NOMO-1 (cell line): ENCODE results near the gene ME2.
"Not testable (repeated sequence)": the region's sequence is repeated elsewhere in the genome, so short reads cannot be mapped to it uniquely, and the experiment has no call there.

Experiments
- DNase-seq, 2 experiments: peaks; one replicate each; lab custom pipeline; 2025; ENCODE audit not compliant: unreplicated experiment in 2 of 2; lab: John Stamatoyannopoulos, UW

ME2 gene

GRCh38 chr18:50859793-50860555, 18.9 kb upstream of the ME2 start:
- no peak for DNase-seq

- no peak for DNase-seq
Measured at GRCh38 chr18:50861617-50862016, 17.3 kb upstream of the ME2 start.

- DNase-seq = peak; percentile 52 to 76
Measured at GRCh38 chr18:50862401-50862800, 16.5 kb upstream of the ME2 start.

- no peak for DNase-seq
Measured at GRCh38 chr18:50863840-50864375, 15.0 kb upstream of the ME2 start.

- DNase-seq = peak in 1 of 2 experiments; percentile 14
Measured at GRCh38 chr18:50866765-50867164, 12.2 kb upstream of the ME2 start.

GRCh38 chr18:50869150-50869549, 9.8 kb upstream of the ME2 start:
- DNase-seq = no peak

GRCh38 chr18:50870138-50870845, 8.6 kb upstream of the ME2 start:
- no peak for DNase-seq

- no peak for DNase-seq
Measured at GRCh38 chr18:50871846-50872245, 7.1 kb upstream of the ME2 start.

- DNase-seq = no peak
Measured at GRCh38 chr18:50875966-50876536, 2.9 kb upstream of the ME2 start.

- no peak for DNase-seq
Measured at GRCh38 chr18:50877545-50878265, 1.2 kb upstream of the ME2 start.

GRCh38 chr18:50879302-50880118, 592 bp downstream of the ME2 start:
- peak; percentile 30 to 37 for DNase-seq

- peak in 1 of 2 experiments; percentile 37 for DNase-seq
Measured at GRCh38 chr18:50880119-50880465, 1.2 kb downstream of the ME2 start.

- not testable (repeated sequence) for DNase-seq
Measured at GRCh38 chr18:50880944-50881343, 2.0 kb downstream of the ME2 start.

GRCh38 chr18:50886929-50887328, 8.0 kb downstream of the ME2 start:
- DNase-seq = no peak

GRCh38 chr18:50895350-50896045, 16.6 kb downstream of the ME2 start:
- DNase-seq = no peak

GRCh38 chr18:50896093-50896492, 17.2 kb downstream of the ME2 start:
- no peak for DNase-seq

- DNase-seq = no peak
Measured at GRCh38 chr18:50898919-50899318, 20.0 kb downstream of the ME2 start.

- no peak for DNase-seq
Measured at GRCh38 chr18:50902797-50903196, 23.9 kb downstream of the ME2 start.

- DNase-seq = no peak
Measured at GRCh38 chr18:50906843-50907242, 27.9 kb downstream of the ME2 start.

- no peak for DNase-seq
Measured at GRCh38 chr18:50909261-50909660, 30.3 kb downstream of the ME2 start.
